Keratinocyte (primary cell): ENCODE results near the gene C6orf47.

Source experiments
- CTCF ChIP-seq, 3 experiments: IDR thresholded peaks in 1 of 3; conservative IDR thresholded peaks in 1 of 3; optimal IDR thresholded peaks in 1 of 3; 2 replicates in 2 of 3; 3 replicates in 1 of 3; pipeline versions ENCODE3 to v1.5.1; 2011; ENCODE audit warnings: low read length in 3 of 3, mild to moderate bottlenecking in 3 of 3, moderate library complexity in 2 of 3, control low read depth in 1 of 3, inconsistent platforms in 1 of 3; ENCODE audit not compliant: insufficient read depth in 2 of 3; ENCODE audit errors: extremely low read depth in 1 of 3
- EZH2 ChIP-seq: IDR thresholded peaks from one replicate; pipeline ENCODE4 v1.6.1; 2012; ENCODE audit warnings: inconsistent platforms, mild to moderate bottlenecking, low read length, moderate library complexity

GRCh38 chr6:31652925-31653724, 7.5 kb downstream of the C6orf47 start:
- TF ChIP-seq CTCF (optimal IDR thresholded peaks at IDR 0.05 in 1 of 3, IDR thresholded peaks at IDR 0.05 in 1 of 3, conservative IDR thresholded peaks at IDR 0.05 in 1 of 3; ENCODE audit: extremely low read depth in 1 of 3, insufficient read depth in 2 of 3, low read length in 3 of 3), result no peak
- no peak for TF ChIP-seq EZH2
